GM12878 (cell line): ENCODE results near the gene CCSER2. TPM values are rescaled to one million over a fixed set of nuclear protein-coding genes. Genes with fewer than 3 reads are reported as not detected.
"Not testable (repeated sequence)": the region's sequence is repeated elsewhere in the genome, so short reads cannot be mapped to it uniquely, and the experiment has no call there.

Experiments
- ATAC-seq: fragments of 200-7000 bp; cut with Tn5 transposase; 3 replicates; pipeline ENCODE4 v1.9.1; 2020; ENCODE audit warnings: mild to moderate bottlenecking, moderate library complexity
- BruUV-seq: library from RNA; stranded (reverse); fragments of 400-500 nt; replicated peaks from 2 replicates; lab custom pipeline; 2021; lab: Mats Ljungman, UMichigan
- CTCF ChIA-PET: fragments of 300-600 bp; sonication (Branson Sonifier 250); formaldehyde crosslinking; extraction: SDS; loops from one replicate; lab custom pipeline; 2021; ENCODE audit warnings: inconsistent platforms; lab: Yijun Ruan, JAX
- POLR2A ChIA-PET: fragments of 350-600 bp; formaldehyde crosslinking; extraction: SDS; loops from one replicate; lab custom pipeline; 2021; ENCODE audit warnings: inconsistent platforms; lab: Charles Lee
- RAD21 ChIA-PET: fragments of 300-600 bp; sonication (Branson Sonifier 250); formaldehyde crosslinking; loops from one replicate; lab custom pipeline; 2023; ENCODE audit warnings: antibody characterized with exemption; ENCODE audit not compliant: unreplicated experiment; lab: Charles Lee
- SMC1A ChIA-PET: fragments of 300-600 bp; sonication (Branson Sonifier 250); formaldehyde crosslinking; loops from one replicate; lab custom pipeline; 2023; ENCODE audit not compliant: unreplicated experiment, uncharacterized antibody; lab: Charles Lee
- DNase-seq: peaks from one replicate; pipeline ENCODE4 v3.0.0-alpha.2; 2011; ENCODE audit warnings: low read depth, low spot score
- FAIRE-seq: peaks from 3 replicates; lab custom pipeline; 2011; peaks lifted over from hg19 to GRCh38; lab: Jason Lieb, UNC
- H2AFZ ChIP-seq: 2 replicates; pipeline ENCODE4 v1.6.0; 2011; ENCODE audit warnings: low read depth, low read length, control low read depth; ENCODE audit not compliant: control insufficient read depth
- H3K27ac ChIP-seq: 2 replicates; pipeline ENCODE4 v1.5.1; 2011; ENCODE audit warnings: control low read depth; ENCODE audit not compliant: control insufficient read depth, insufficient read depth
- H3K27me3 ChIP-seq, 2 experiments: replicated peaks in 1 of 2; 2 replicates each; pipeline versions ENCODE4 v1.6.0 to v1.6.1; 2011; ENCODE audit warnings: low read length in 1 of 2; ENCODE audit not compliant: control insufficient read depth in 2 of 2, insufficient read depth in 2 of 2
- H3K36me3 ChIP-seq, 2 experiments: 2 replicates each; pipeline ENCODE4 v1.5.1; 2011; ENCODE audit warnings: low read length in 1 of 2; ENCODE audit not compliant: control insufficient read depth in 2 of 2, insufficient read depth in 2 of 2
- H3K4me1 ChIP-seq: 2 replicates; pipeline ENCODE4 v1.6.1; 2011; ENCODE audit warnings: mild to moderate bottlenecking, low read length, moderate library complexity, mixed read lengths; ENCODE audit not compliant: control insufficient read depth, insufficient read depth
- H3K4me2 ChIP-seq: 2 replicates; pipeline ENCODE4 v1.6.0; 2011; ENCODE audit warnings: control low read depth; ENCODE audit not compliant: control insufficient read depth, insufficient read depth
- H3K4me3 ChIP-seq: fragments of 200-600 bp; sonication (generic); 2 replicates; pipeline ENCODE4 v1.5.1; 2016
- H3K79me2 ChIP-seq: 2 replicates; pipeline ENCODE4 v1.6.0; 2011; ENCODE audit warnings: low read length; ENCODE audit not compliant: control insufficient read depth, insufficient read depth
- H3K9ac ChIP-seq: 2 replicates; pipeline ENCODE4 v1.8.0; 2011; ENCODE audit warnings: low read length, control low read depth, mixed read lengths; ENCODE audit not compliant: control insufficient read depth, insufficient read depth
- H3K9me3 ChIP-seq: replicated peaks from 3 replicates; pipeline ENCODE4 v1.5.1; 2011; ENCODE audit warnings: mild to moderate bottlenecking, low read length; ENCODE audit not compliant: control insufficient read depth, insufficient read depth
- H4K20me1 ChIP-seq: 2 replicates; pipeline ENCODE4 v1.6.0; 2011; ENCODE audit not compliant: control insufficient read depth, insufficient read depth
- BMI1 ChIP-seq: fragments of 450-650 bp; IDR thresholded peaks from 2 replicates; pipeline ENCODE4 v1.6.1; 2016; ENCODE audit warnings: mild to moderate bottlenecking, moderate library complexity, borderline replicate concordance
- EZH2 ChIP-seq: IDR thresholded peaks from 2 replicates; pipeline ENCODE4 v1.6.1; 2012; ENCODE audit warnings: low read depth, mild to moderate bottlenecking, control low read depth, inconsistent platforms, low read length, borderline replicate concordance; ENCODE audit not compliant: control insufficient read depth
- JUND ChIP-seq: IDR thresholded peaks from 2 replicates; pipeline ENCODE4 v1.6.1; 2012; ENCODE audit warnings: low read depth, mild to moderate bottlenecking, low read length, improper control_type of control experiment, moderate library complexity
- MEF2A ChIP-seq: IDR thresholded peaks from 2 replicates; pipeline ENCODE4 v1.6.1; 2011; ENCODE audit warnings: low read depth, mild to moderate bottlenecking, low read length, moderate library complexity; ENCODE audit not compliant: insufficient read depth
- MLLT1 ChIP-seq: fragments of 450-650 bp; IDR thresholded peaks from 2 replicates; pipeline ENCODE4 v1.6.1; 2016; ENCODE audit warnings: mild to moderate bottlenecking
- NKRF ChIP-seq: fragments of 450-650 bp; conservative IDR thresholded peaks from 2 replicates; pipeline ENCODE4 v1.6.1; 2017; ENCODE audit warnings: mild to moderate bottlenecking, moderate library complexity
- POU2F2 ChIP-seq: IDR thresholded peaks from 3 replicates; pipeline ENCODE4 v1.6.1; 2011; ENCODE audit warnings: low read depth, mild to moderate bottlenecking, low read length, borderline replicate concordance
- TCF3 ChIP-seq: IDR thresholded peaks from 2 replicates; pipeline ENCODE4 v1.6.1; 2012; ENCODE audit warnings: low read depth, mild to moderate bottlenecking, low read length, borderline replicate concordance; ENCODE audit not compliant: insufficient read depth
- WGBS: methylation state at CpG from one replicate; pipeline ENCODE4 v1.1.6; 2016; ENCODE audit warnings: low lambda C conversion rate; ENCODE audit not compliant: insufficient replicate concordance, insufficient coverage; ENCODE audit errors: missing lambda C conversion rate; 5-methylcytosine and 5-hydroxymethylcytosine counted together
- in situ Hi-C: fragments of 300-500 bp; cut with MboI; formaldehyde crosslinking; loops from 9 replicates; pipeline ENCODE4 v1.14.3; 2018; ENCODE audit warnings: mixed read lengths
- intact Hi-C: fragments of 100-400 bp; cut with micrococcal nuclease; formaldehyde crosslinking; loops from one replicate; pipeline ENCODE4 v1.14.2; 2022; ENCODE audit not compliant: unreplicated experiment
- polyA plus RNA-seq, 11 experiments: library from polyadenylated mRNA; depleted of rRNA in 4 of 11; unstranded in 6 of 11; stranded (reverse) in 5 of 11; fragments of >200 nt; fragmentation: Nextera tagmentation in 4 of 11; fragmentation: Illumina TruSeq in 1 of 11; extraction: Ambion mirVana in 4 of 11; extraction: Trizol in 1 of 11; gene quantifications; 1 replicate in 1 of 11; 2 replicates in 10 of 11; pipeline versions ENCODE4 v1.2.1 to v1.2.3, GENCODE V29; 2011 to 2016; ENCODE audit warnings: inconsistent platforms in 2 of 11, missing spikeins in 2 of 11, low read depth in 1 of 11
- total RNA-seq, 4 experiments: library from RNA; depleted of rRNA in 3 of 4; stranded (reverse); fragments of >200 nt in 3 of 4; fragmentation: Illumina TruSeq in 1 of 4; extraction: Trizol in 1 of 4; gene quantifications; 2 replicates each; pipeline versions ENCODE4 v1.2.1 to v1.2.3, GENCODE V29; 2013 to 2021
- TF ChIP-seq, protein P1 (sequence below): fragments of 450-650 bp; formaldehyde crosslinking; IDR thresholded peaks from 2 replicates; pipeline ENCODE4 v1.4.0; 2020; ENCODE audit warnings: mild to moderate bottlenecking, moderate library complexity

Gene CCSER2
- total and polyA plus RNA-seq, 10 of the 15 experiments (the other 5 are each of a cell fraction or from before 2014, with no cell fraction given) = 4.7 to 18.8 (median 13.2) TPM

- intact Hi-C loops, H2AFZ ChIP-seq, H3K4me1 ChIP-seq, H3K27me3 ChIP-seq, FAIRE-seq, RAD21 ChIA-PET, POLR2A ChIA-PET, H3K4me2 ChIP-seq, ATAC-seq, H3K27ac ChIP-seq, SMC1A ChIA-PET, H3K79me2 ChIP-seq, DNase-seq, H3K9me3 ChIP-seq, H3K9ac ChIP-seq, in situ Hi-C loops, H3K4me3 ChIP-seq, BruUV-seq, H3K36me3 ChIP-seq, H4K20me1 ChIP-seq: not testable (repeated sequence)
- WGBS = 97% methylated on average over 7 of the region's 7 CpGs
- CTCF ChIA-PET = interaction anchor here (2.6 kb wide), 1 partner anchor 19 kb away, joined by 11 read pairs; no protein-coding TSS in a partner anchor
Observed at GRCh38 chr10:84449351-84449750, 121.0 kb downstream of the CCSER2 start.

- RAD21 ChIA-PET = no interaction called here
- intact Hi-C loops (loop anchor here (5.0 kb wide), 1 partner anchor 50 kb away; no protein-coding TSS in a partner anchor), in situ Hi-C loops (no loop called here)
- Histone ChIP-seq H3K27ac (no peak overlapping the region), H3K9ac (no peak overlapping the region), H3K36me3 (no peaks in the 10 kb centered on the region), H3K4me3 (no peak overlapping the region), H3K27me3 (no peaks in the 10 kb centered on the region), H4K20me1 (no peaks in the 10 kb centered on the region), H3K79me2 (no peaks in the 10 kb centered on the region), H3K9me3 (no peaks in the 10 kb centered on the region), H3K4me2 (no peak overlapping the region), H2AFZ (no peak overlapping the region), H3K4me1 (no peaks in the 10 kb centered on the region)
- SMC1A ChIA-PET = interaction anchor here (1.0 kb wide), 1 partner anchor 100 kb away, joined by 3 read pairs; no protein-coding TSS in a partner anchor
- WGBS = 0% methylated on average over 1 of the region's 1 CpG
- ATAC-seq (no peak), DNase-seq (no peak), FAIRE-seq (no peak)
- CTCF ChIA-PET = interaction anchor here (0.6 kb wide), 1 partner anchor 177 kb away, joined by 3 read pairs; no protein-coding TSS in a partner anchor
- no TSS peak for BruUV-seq
- POLR2A ChIA-PET = no interaction called here
- TF ChIP-seq, protein P1, sequence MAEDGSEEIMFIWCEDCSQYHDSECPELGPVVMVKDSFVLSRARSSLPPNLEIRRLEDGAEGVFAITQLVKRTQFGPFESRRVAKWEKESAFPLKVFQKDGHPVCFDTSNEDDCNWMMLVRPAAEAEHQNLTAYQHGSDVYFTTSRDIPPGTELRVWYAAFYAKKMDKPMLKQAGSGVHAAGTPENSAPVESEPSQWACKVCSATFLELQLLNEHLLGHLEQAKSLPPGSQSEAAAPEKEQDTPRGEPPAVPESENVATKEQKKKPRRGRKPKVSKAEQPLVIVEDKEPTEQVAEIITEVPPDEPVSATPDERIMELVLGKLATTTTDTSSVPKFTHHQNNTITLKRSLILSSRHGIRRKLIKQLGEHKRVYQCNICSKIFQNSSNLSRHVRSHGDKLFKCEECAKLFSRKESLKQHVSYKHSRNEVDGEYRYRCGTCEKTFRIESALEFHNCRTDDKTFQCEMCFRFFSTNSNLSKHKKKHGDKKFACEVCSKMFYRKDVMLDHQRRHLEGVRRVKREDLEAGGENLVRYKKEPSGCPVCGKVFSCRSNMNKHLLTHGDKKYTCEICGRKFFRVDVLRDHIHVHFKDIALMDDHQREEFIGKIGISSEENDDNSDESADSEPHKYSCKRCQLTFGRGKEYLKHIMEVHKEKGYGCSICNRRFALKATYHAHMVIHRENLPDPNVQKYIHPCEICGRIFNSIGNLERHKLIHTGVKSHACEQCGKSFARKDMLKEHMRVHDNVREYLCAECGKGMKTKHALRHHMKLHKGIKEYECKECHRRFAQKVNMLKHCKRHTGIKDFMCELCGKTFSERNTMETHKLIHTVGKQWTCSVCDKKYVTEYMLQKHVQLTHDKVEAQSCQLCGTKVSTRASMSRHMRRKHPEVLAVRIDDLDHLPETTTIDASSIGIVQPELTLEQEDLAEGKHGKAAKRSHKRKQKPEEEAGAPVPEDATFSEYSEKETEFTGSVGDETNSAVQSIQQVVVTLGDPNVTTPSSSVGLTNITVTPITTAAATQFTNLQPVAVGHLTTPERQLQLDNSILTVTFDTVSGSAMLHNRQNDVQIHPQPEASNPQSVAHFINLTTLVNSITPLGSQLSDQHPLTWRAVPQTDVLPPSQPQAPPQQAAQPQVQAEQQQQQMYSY = no peak
- TF ChIP-seq NKRF = no peak
- no peak for TF ChIP-seq POU2F2
- TF ChIP-seq EZH2 = no peak
- TF ChIP-seq MEF2A = no peak
- TF ChIP-seq MLLT1 = no peak
- TF ChIP-seq JUND = no peak
- no peak for TF ChIP-seq TCF3
- TF ChIP-seq BMI1 = no peak
Observed at GRCh38 chr10:84452003-84452402, 123.6 kb downstream of the CCSER2 start.
